ENCODE measurements around the gene DUS4L.

Gene DUS4L

GRCh38 chr7:107606303-107606702 is 42.5 kb downstream of the DUS4L start:
- no peak for FAIRE-seq
- no peak for DNase-seq (ENCODE audit: insufficient read length, low spot score)
- TF ChIP-seq POLR2AphosphoS5 (IDR thresholded peaks at IDR 0.05; ENCODE audit: low read depth, low read length) (no peak), SPI1 (IDR thresholded peaks at IDR 0.05; ENCODE audit: low read depth, low read length) (no peak), PAX5 (IDR thresholded peaks at IDR 0.05; ENCODE audit: insufficient read depth, low read length, severe bottlenecking) (no peak), TAF1 (IDR thresholded peaks at IDR 0.05; ENCODE audit: low read depth, low read length) (no peak), POU2F2 (IDR thresholded peaks at IDR 0.05; ENCODE audit: low read depth, low read length) (no peak), POLR2A (IDR thresholded peaks at IDR 0.05; ENCODE audit: low read depth, low read length) (no peak)

GRCh38 chr7:107609811-107610261 is 46.1 kb downstream of the DUS4L start:
- TF ChIP-seq POLR2A (IDR thresholded peaks at IDR 0.05; ENCODE audit: low read depth, low read length) (no peak), POLR2AphosphoS5 (IDR thresholded peaks at IDR 0.05; ENCODE audit: low read depth, low read length) (no peak)
- FAIRE-seq (no peak), DNase-seq (ENCODE audit: insufficient read length, low spot score) (no peak)

GRCh38 chr7:107610323-107610722 is 46.6 kb downstream of the DUS4L start:
- FAIRE-seq (no peak), DNase-seq (ENCODE audit: insufficient read length, low spot score) (no peak)
- TF ChIP-seq PAX5 (IDR thresholded peaks at IDR 0.05; ENCODE audit: insufficient read depth, low read length, severe bottlenecking) (no peak), SPI1 (IDR thresholded peaks at IDR 0.05; ENCODE audit: low read depth, low read length) (no peak), TAF1 (IDR thresholded peaks at IDR 0.05; ENCODE audit: low read depth, low read length) (no peak), POU2F2 (IDR thresholded peaks at IDR 0.05; ENCODE audit: low read depth, low read length) (no peak), POLR2A (IDR thresholded peaks at IDR 0.05; ENCODE audit: low read depth, low read length) (no peak), POLR2AphosphoS5 (IDR thresholded peaks at IDR 0.05; ENCODE audit: low read depth, low read length) (no peak)

GRCh38 chr7:107613439-107613838 is 49.7 kb downstream of the DUS4L start:
- FAIRE-seq (no peak), DNase-seq (ENCODE audit: insufficient read length, low spot score) (no peak)
- TF ChIP-seq SPI1 (IDR thresholded peaks at IDR 0.05; ENCODE audit: low read depth, low read length) (no peak), POU2F2 (IDR thresholded peaks at IDR 0.05; ENCODE audit: low read depth, low read length) (no peak), POLR2AphosphoS5 (IDR thresholded peaks at IDR 0.05; ENCODE audit: low read depth, low read length) (no peak), PAX5 (IDR thresholded peaks at IDR 0.05; ENCODE audit: insufficient read depth, low read length, severe bottlenecking) (no peak), TAF1 (IDR thresholded peaks at IDR 0.05; ENCODE audit: low read depth, low read length) (no peak), POLR2A (IDR thresholded peaks at IDR 0.05; ENCODE audit: low read depth, low read length) (no peak)

- DNase-seq (ENCODE audit: insufficient read length, low spot score) (no peak), FAIRE-seq (no peak)
- TF ChIP-seq TAF1 (IDR thresholded peaks at IDR 0.05; ENCODE audit: low read depth, low read length) (no peak), POLR2A (IDR thresholded peaks at IDR 0.05; ENCODE audit: low read depth, low read length) (no peak), POLR2AphosphoS5 (IDR thresholded peaks at IDR 0.05; ENCODE audit: low read depth, low read length) (no peak), POU2F2 (IDR thresholded peaks at IDR 0.05; ENCODE audit: low read depth, low read length) (no peak), PAX5 (IDR thresholded peaks at IDR 0.05; ENCODE audit: insufficient read depth, low read length, severe bottlenecking) (no peak), SPI1 (IDR thresholded peaks at IDR 0.05; ENCODE audit: low read depth, low read length) (no peak)
These were observed 50.2 kb downstream of the DUS4L start for GRCh38 chr7:107613948-107614347.

- no peak for FAIRE-seq
These were observed 50.7 kb downstream of the DUS4L start for GRCh38 chr7:107614425-107614824.

GRCh38 chr7:107615910-107616680 is 52.3 kb downstream of the DUS4L start:
- DNase-seq (ENCODE audit: insufficient read length, low spot score) (no peak), FAIRE-seq (no peak)
- TF ChIP-seq POU2F2 (IDR thresholded peaks at IDR 0.05; ENCODE audit: low read depth, low read length) (no peak), TAF1 (IDR thresholded peaks at IDR 0.05; ENCODE audit: low read depth, low read length) (no peak), POLR2A (IDR thresholded peaks at IDR 0.05; ENCODE audit: low read depth, low read length) (no peak), PAX5 (IDR thresholded peaks at IDR 0.05; ENCODE audit: insufficient read depth, low read length, severe bottlenecking) (no peak), POLR2AphosphoS5 (IDR thresholded peaks at IDR 0.05; ENCODE audit: low read depth, low read length) (no peak), SPI1 (IDR thresholded peaks at IDR 0.05; ENCODE audit: low read depth, low read length) (no peak)

More at GRCh38 chr7:107614425-107614824, 50.7 kb downstream of the DUS4L start:
- TF ChIP-seq TAF1 (IDR thresholded peaks at IDR 0.05; ENCODE audit: low read depth, low read length), result no peak
- TF ChIP-seq POLR2AphosphoS5 (IDR thresholded peaks at IDR 0.05; ENCODE audit: low read depth, low read length), result no peak
- DNase-seq (ENCODE audit: insufficient read length, low spot score), result no peak

GRCh38 chr7:107622429-107622828 is 58.7 kb downstream of the DUS4L start:
- DNase-seq (ENCODE audit: insufficient read length, low spot score), result no peak
- no peak for FAIRE-seq
- no peak for TF ChIP-seq POU2F2 (IDR thresholded peaks at IDR 0.05; ENCODE audit: low read depth, low read length)
- no peak for TF ChIP-seq POLR2A (IDR thresholded peaks at IDR 0.05; ENCODE audit: low read depth, low read length)
- no peak for TF ChIP-seq TAF1 (IDR thresholded peaks at IDR 0.05; ENCODE audit: low read depth, low read length)
- TF ChIP-seq POLR2AphosphoS5 (IDR thresholded peaks at IDR 0.05; ENCODE audit: low read depth, low read length), result no peak
- no peak for TF ChIP-seq SPI1 (IDR thresholded peaks at IDR 0.05; ENCODE audit: low read depth, low read length)
- no peak for TF ChIP-seq PAX5 (IDR thresholded peaks at IDR 0.05; ENCODE audit: insufficient read depth, low read length, severe bottlenecking)

GRCh38 chr7:107622894-107623293 is 59.1 kb downstream of the DUS4L start:
- DNase-seq (ENCODE audit: insufficient read length, low spot score), result no peak
- FAIRE-seq, result no peak
- TF ChIP-seq TAF1 (IDR thresholded peaks at IDR 0.05; ENCODE audit: low read depth, low read length) (no peak), POLR2A (IDR thresholded peaks at IDR 0.05; ENCODE audit: low read depth, low read length) (no peak), PAX5 (IDR thresholded peaks at IDR 0.05; ENCODE audit: insufficient read depth, low read length, severe bottlenecking) (no peak), POU2F2 (IDR thresholded peaks at IDR 0.05; ENCODE audit: low read depth, low read length) (no peak), SPI1 (IDR thresholded peaks at IDR 0.05; ENCODE audit: low read depth, low read length) (no peak), POLR2AphosphoS5 (IDR thresholded peaks at IDR 0.05; ENCODE audit: low read depth, low read length) (no peak)

GRCh38 chr7:107627002-107627401 is 63.2 kb downstream of the DUS4L start:
- FAIRE-seq (no peak), DNase-seq (ENCODE audit: insufficient read length, low spot score) (no peak)
- TF ChIP-seq SPI1 (IDR thresholded peaks at IDR 0.05; ENCODE audit: low read depth, low read length) (no peak), POLR2A (IDR thresholded peaks at IDR 0.05; ENCODE audit: low read depth, low read length) (no peak), TAF1 (IDR thresholded peaks at IDR 0.05; ENCODE audit: low read depth, low read length) (no peak), POLR2AphosphoS5 (IDR thresholded peaks at IDR 0.05; ENCODE audit: low read depth, low read length) (no peak), POU2F2 (IDR thresholded peaks at IDR 0.05; ENCODE audit: low read depth, low read length) (no peak), PAX5 (IDR thresholded peaks at IDR 0.05; ENCODE audit: insufficient read depth, low read length, severe bottlenecking) (no peak)

All from GM12891 (cell line).